ENCODE data around the gene SUSD4. TPM values are rescaled to one million over a fixed set of nuclear protein-coding genes. Genes with fewer than 3 reads are reported as not detected.

Gene SUSD4
- total and polyA plus RNA-seq, 9 of the 15 experiments (the other 6 are each of a cell fraction or from before 2014, with no cell fraction given): 0.06 to 1.7 (median 0.09) TPM; not detected in 4

GRCh38 chr1:223401873-223402789 lies 38.2 kb upstream of the SUSD4 start (continued):
- TF ChIP-seq ATF2 (CRISPR knock-in tag; IDR thresholded peaks at IDR 0.05) (no peak), ESRRA (IDR thresholded peaks at IDR 0.05; ENCODE audit: borderline replicate concordance, low read depth) (peak; percentile 45; the same call in 1 of the 2 replicates), BACH1 (tag; IDR thresholded peaks at IDR 0.05) (peak; percentile 97), PML (IDR thresholded peaks at IDR 0.05; ENCODE audit: low read length) (no peak), JUND (IDR thresholded peaks at IDR 0.05; ENCODE audit: borderline replicate concordance, low read depth, low read length) (peak; percentile 82), JUND (tag; IDR thresholded peaks at IDR 0.05; ENCODE audit: borderline replicate concordance, low read depth, low read length) (peak; percentile 93), NR2C1 (IDR thresholded peaks at IDR 0.05) (no peak), NR2C1 (tag; IDR thresholded peaks at IDR 0.05) (no peak), ZNF830 (CRISPR knock-in tag; IDR thresholded peaks at IDR 0.05) (no peak), NCOR1 (IDR thresholded peaks at IDR 0.05) (0 out of 2 replicates have a peak, but pooled peaks have one; percentile 10), ADNP (tag; IDR thresholded peaks at IDR 0.05) (0 out of 2 replicates have a peak, but pooled peaks have one; percentile 21), SIRT6 (IDR thresholded peaks at IDR 0.05; ENCODE audit: low read depth, low read length) (no peak), RBM39 (optimal IDR thresholded peaks at IDR 0.05; ENCODE audit: low read depth, low read length) (no peak), NR4A1 (CRISPR knock-in tag; IDR thresholded peaks at IDR 0.05) (no peak), NR4A1 (tag; IDR thresholded peaks at IDR 0.05) (0 out of 2 replicates have a peak, but pooled peaks have one; percentile 42), POLR2H (tag; IDR thresholded peaks at IDR 0.05; ENCODE audit: low read depth) (0 out of 2 replicates have a peak, but pooled peaks have one; percentile 43), SUPT5H (IDR thresholded peaks at IDR 0.05) (no peak), SMARCC2 (IDR thresholded peaks at IDR 0.05; ENCODE audit: low read depth) (no peak; the same call in 1 of the 2 replicates), PATZ1 (CRISPR knock-in tag; IDR thresholded peaks at IDR 0.05; ENCODE audit: borderline replicate concordance) (no peak), OTX1 (CRISPR knock-in tag; IDR thresholded peaks at IDR 0.05) (no peak), ZSCAN32 (CRISPR knock-in tag; IDR thresholded peaks at IDR 0.05) (no peak), MEF2A (IDR thresholded peaks at IDR 0.05; ENCODE audit: control insufficient read depth, low read depth, low read length) (no peak), ARID1B (IDR thresholded peaks at IDR 0.05) (peak; percentile 50), NFE2L1 (tag; IDR thresholded peaks at IDR 0.05; ENCODE audit: borderline replicate concordance, low read depth) (peak; percentile 74), MAFG (tag; conservative IDR thresholded peaks at IDR 0.05) (peak; percentile 95), PTBP1 (IDR thresholded peaks at IDR 0.05; ENCODE audit: low read depth, low read length) (no peak), SRF (CRISPR knock-in tag; IDR thresholded peaks at IDR 0.05) (peak in 1 of 2 experiments; percentile 20; a peak in 1 of 4 replicates)

Data from K562 (cell line).